PC-9 (cell line): ENCODE results near the gene CDX2.

ENCODE experiments used
- CTCF ChIP-seq: fragments of 200-600 bp; sonication (generic); conservative IDR thresholded peaks from 2 replicates; pipeline ENCODE4 v1.6.1; 2017; ENCODE audit warnings: mixed run types, antibody characterized with exemption, mild to moderate bottlenecking, moderate library complexity
- EZH2 ChIP-seq: fragments of 200-600 bp; sonication (generic); IDR thresholded peaks from 2 replicates; pipeline ENCODE4 v1.8.0; 2017; ENCODE audit warnings: antibody characterized with exemption, low read depth

- TF ChIP-seq CTCF (no peak), EZH2 (no peak)
Observed at GRCh38 chr13:27980280-27980998, 11.3 kb upstream of the CDX2 start.
